Measurements from ENCODE around the gene BCL2L11.

DNA sequence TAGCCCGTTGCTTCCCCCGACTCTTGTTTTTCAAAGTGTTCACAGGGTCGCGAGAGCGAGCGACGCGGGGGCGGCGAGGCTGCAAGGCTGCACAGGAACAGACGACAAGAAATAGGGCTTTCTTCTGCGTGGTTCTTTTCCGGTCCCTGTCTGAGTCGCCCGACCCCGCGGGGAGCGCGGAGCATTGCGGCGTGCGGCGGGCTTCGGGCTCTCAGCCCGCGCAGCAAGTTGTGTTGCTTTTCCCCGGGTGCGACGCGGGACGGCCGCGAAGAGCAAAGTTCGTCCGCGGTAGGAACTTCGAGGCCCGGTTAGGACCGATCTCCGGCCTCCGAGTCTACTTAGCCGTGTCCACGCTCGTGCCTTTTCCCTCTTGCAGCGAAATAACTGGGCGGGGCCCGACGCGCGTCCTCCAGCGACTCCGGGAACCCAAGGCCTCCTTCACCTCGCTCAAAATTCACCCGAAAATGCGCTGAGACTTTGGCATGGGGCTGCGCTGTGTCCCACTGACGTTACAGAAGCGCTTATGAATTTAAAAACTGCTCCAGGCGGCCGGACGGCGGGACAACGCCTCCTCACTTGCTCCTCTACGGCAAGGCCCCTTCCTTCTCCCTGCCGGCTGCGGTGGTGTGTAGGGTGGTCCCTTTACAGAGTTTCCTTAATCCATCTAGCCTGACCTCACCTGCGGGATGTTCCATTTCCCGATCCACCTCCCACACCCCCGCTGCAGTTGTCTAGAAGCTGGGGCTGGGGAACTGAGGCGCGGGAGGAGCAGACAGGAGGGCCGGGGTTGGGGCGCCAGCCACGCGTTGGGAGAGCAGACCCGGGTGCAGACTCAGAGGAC is 1.5 kb upstream of the BCL2L11 start:
- TF ChIP-seq EZH2 (IDR thresholded peaks at IDR 0.05; ENCODE audit: borderline replicate concordance, low read depth, low read length, severe bottlenecking) = peak; percentile 100
- TF ChIP-seq CTCF (IDR thresholded peaks at IDR 0.05; ENCODE audit: extremely low read depth in 1 of 2, insufficient read depth in 1 of 2, low read depth in 1 of 2, low read length in 2 of 2) = no peak
- TF ChIP-seq POLR2A (IDR thresholded peaks at IDR 0.05; ENCODE audit: low read depth, low read length) = no peak
- no peak for TF ChIP-seq POLR2AphosphoS5 (IDR thresholded peaks at IDR 0.05; ENCODE audit: insufficient read depth, low read depth, low read length)
- TF ChIP-seq, protein P1, sequence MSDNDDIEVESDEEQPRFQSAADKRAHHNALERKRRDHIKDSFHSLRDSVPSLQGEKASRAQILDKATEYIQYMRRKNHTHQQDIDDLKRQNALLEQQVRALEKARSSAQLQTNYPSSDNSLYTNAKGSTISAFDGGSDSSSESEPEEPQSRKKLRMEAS (IDR thresholded peaks at IDR 0.05; ENCODE audit: insufficient read depth, insufficient read length) = no peak
- TF ChIP-seq MYC (IDR thresholded peaks at IDR 0.05; ENCODE audit: low read depth, low read length) = no peak
